Motor neuron (in vitro differentiated cells): ENCODE data around the gene ALKBH4. TPM values are rescaled to one million over a fixed set of nuclear protein-coding genes. Genes with fewer than 3 reads are reported as not detected.

Experiments
- ATAC-seq, 8 experiments: fragments of 200-7000 bp; cut with Tn5 transposase; replicated peaks in 6 of 8; 2 replicates each; pipeline ENCODE4 v1.8.0; 2021; ENCODE audit warnings: mild to moderate bottlenecking in 8 of 8, moderate library complexity in 8 of 8
- H3K27ac ChIP-seq, 2 donors: fragments of 250-450 bp; sonication (Bioruptor Pico); 2 replicates each; pipeline ENCODE4 v1.9.0; 2021; ENCODE audit warnings: antibody characterized with exemption in 2 of 2, mild to moderate bottlenecking in 2 of 2, moderate library complexity in 1 of 2
- H3K4me1 ChIP-seq, 2 donors: fragments of 250-450 bp; sonication (Bioruptor Pico); replicated peaks in 1 of 2; 2 replicates each; pipeline ENCODE4 v1.6.1; 2021; ENCODE audit warnings: antibody characterized with exemption in 2 of 2, mild to moderate bottlenecking in 2 of 2, moderate library complexity in 1 of 2
- H3K4me3 ChIP-seq, 5 donors: fragments of 250-450 bp; sonication (Bioruptor Pico); 2 replicates each; pipeline ENCODE4 v1.9.0; 2021; ENCODE audit warnings: antibody characterized with exemption in 5 of 5, mild to moderate bottlenecking in 5 of 5, moderate library complexity in 4 of 5
- WGBS, 10 experiments: fragments of 450-650 bp; shearing (Covaris generic); methylation state at CpG; one replicate each; pipeline ENCODE4 v1.0.0; 2022; 5-methylcytosine and 5-hydroxymethylcytosine counted together
- in situ Hi-C, 9 experiments: fragments of 400-800 bp; cut with MboI; loops; one replicate each; pipeline ENCODE4 v1.15.0; 2021; ENCODE audit warnings: low sequenced_read_pairs in 9 of 9, low pct_unique_long_range_greater_than_20kb in 2 of 9; ENCODE audit not compliant: unreplicated experiment in 9 of 9
- total RNA-seq, 8 experiments: library from RNA; unstranded; fragments of 300-600 nt; gene quantifications; 2 replicates each; pipeline versions ENCODE4 v1.2.3 to v1.2.4, GENCODE V29; 2022

The ALKBH4 gene
- total RNA-seq, 8 experiments from 2014 or later, result 6.9 to 16.7 (median 10.7) TPM

DNA sequence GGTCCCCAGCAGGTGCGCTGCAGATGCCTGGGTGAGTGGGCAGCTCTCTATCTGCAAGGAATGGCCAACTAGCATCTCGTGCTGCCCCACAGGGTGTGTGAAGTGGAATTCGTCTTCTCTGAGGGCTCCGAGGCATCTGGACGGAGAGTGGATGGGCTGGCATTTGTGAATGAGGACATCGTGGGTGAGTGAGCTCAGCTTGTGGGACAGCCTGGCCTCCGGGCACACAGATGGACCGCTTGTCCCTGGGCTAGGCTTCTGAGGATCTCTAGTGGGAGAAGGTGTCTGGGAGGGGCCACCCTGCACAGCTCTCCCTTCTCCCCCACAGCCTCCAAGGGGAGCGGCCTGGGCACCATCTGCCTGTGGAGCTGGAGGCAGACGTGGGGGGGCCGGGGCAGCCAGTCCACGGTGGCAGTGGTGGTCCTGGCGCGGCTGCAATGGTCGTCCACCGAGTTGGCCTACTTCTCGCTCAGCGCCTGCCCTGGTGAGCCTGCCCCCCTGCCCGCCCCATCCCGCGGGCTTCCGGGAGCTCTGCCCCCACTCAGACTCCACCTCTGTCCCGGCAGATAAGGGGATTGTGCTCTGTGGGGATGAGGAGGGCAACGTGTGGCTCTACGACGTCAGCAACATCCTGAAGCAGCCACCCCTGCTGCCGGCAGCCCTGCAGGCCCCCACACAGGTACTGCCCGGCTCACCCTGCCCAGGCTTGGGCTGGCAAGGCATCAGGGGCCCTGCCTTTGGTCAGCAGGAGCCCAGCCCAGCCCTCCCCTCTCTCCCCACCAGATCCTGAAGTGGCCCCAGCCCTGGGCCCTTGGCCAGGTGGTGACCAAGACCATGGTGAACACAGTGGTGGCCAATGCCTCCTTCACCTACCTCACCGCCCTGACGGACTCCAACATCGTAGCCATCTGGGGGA is 7.7 kb upstream of the ALKBH4 start:
- Histone ChIP-seq H3K4me1 (no peaks in the 10 kb centered on the region), H3K27ac (no peak overlapping the region), H3K4me3 (no peak overlapping the region)
- WGBS, 10 experiments, result 30 to 100% (median 100%) methylated on average over 1 to 4 of the region's 31 CpGs; no CpG with 5 or more reads in 4 of the 10 experiments
- peak in 4 of 8 experiments; percentile 7 to 17 (median 13) for ATAC-seq
- in situ Hi-C loops, result no loop called here

- Histone ChIP-seq H3K27ac (no peak overlapping the region), H3K4me3 (no peak overlapping the region), H3K4me1 (no peaks in the 10 kb centered on the region)
- WGBS, 10 experiments, result 80% methylated on average over 1 of the region's 6 CpGs; no CpG with 5 or more reads in 9 of the 10 experiments
- ATAC-seq, result no peak
- in situ Hi-C loops, result no loop called here
Observed at GRCh38 chr7:102471791-102472125, 7.1 kb upstream of the ALKBH4 start.

GRCh38 chr7:102469972-102470825 is 5.5 kb upstream of the ALKBH4 start:
- ATAC-seq, result peak in 2 of 8 experiments; percentile 8 to 58
- Histone ChIP-seq H3K27ac (no peak overlapping the region), H3K4me1 (peaks cover 0 to 5% of the 10 kb centered on the region in 2 donors), H3K4me3 (no peak overlapping the region)
- WGBS, 10 experiments, result 20 to 100% (median 76%) methylated on average over 1 to 11 of the region's 20 CpGs; no CpG with 5 or more reads in 4 of the 10 experiments
- in situ Hi-C loops, result no loop called here

- WGBS, 10 experiments, result 93 to 100% methylated on average over 1 to 3 of the region's 24 CpGs; no CpG with 5 or more reads in 8 of the 10 experiments
- peaks cover 0 to 5% of the 10 kb centered on the region in 2 donors for H3K4me1 ChIP-seq
- no peak overlapping the region for H3K27ac ChIP-seq
- ATAC-seq, result no peak
- H3K4me3 ChIP-seq, result no peak overlapping the region
- in situ Hi-C loops, result no loop called here
Observed at GRCh38 chr7:102469351-102469971, 4.8 kb upstream of the ALKBH4 start.

DNA sequence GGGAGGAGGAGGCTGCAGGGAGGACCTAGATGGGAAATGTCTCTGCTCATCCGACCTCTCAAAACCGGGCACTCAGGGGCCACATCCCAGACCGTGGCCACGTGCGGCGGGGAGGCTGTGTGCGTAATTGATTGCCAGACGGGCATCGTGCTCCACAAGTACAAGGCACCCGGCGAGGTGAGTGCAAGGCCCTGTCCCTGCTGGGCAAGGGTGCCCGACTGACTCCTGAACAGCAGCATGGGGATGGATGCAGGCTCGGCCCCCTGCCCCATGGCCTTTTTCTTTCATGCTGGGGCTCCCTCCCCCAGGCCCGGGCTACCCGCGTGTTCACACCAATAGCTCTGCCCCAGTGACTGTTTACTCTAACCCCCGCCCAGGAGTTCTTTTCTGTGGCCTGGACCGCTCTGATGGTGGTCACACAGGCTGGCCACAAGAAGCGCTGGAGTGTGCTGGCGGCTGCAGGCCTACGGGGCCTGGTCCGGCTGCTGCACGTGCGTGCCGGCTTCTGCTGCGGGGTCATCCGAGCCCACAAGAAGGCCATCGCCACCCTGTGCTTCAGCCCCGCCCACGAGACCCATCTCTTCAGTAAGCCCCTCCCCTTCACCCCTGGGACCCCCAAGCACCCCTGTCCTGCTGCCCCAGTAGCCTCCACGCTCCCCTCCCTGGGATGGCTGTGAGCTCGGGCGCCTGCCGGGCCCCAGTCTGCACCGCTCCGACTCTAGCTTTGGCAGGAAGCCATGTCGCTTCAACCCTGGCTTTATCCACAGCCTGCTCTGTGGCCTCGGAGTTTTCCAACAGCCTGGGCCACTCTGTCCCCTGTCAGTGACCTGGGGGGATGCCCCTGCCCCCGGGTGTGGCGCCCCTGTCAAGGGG is 4.1 kb upstream of the ALKBH4 start:
- H3K27ac ChIP-seq, result no peak overlapping the region
- 80% methylated on average over 3 of the region's 40 CpGs; no CpG with 5 or more reads in 9 of the 10 experiments for WGBS, 10 experiments
- H3K4me1 ChIP-seq, result peaks cover 2 to 8% of the 10 kb centered on the region in 2 donors

GRCh38 chr7:102467581-102468477 is 3.2 kb upstream of the ALKBH4 start:
- peaks cover 5 to 11% of the 10 kb centered on the region in 2 donors for H3K4me1 ChIP-seq
- no peak overlapping the region for H3K4me3 ChIP-seq
- ATAC-seq, result no peak
- WGBS, 10 experiments, result 55 to 100% (median 95%) methylated on average over 2 to 4 of the region's 24 CpGs; no CpG with 5 or more reads in 7 of the 10 experiments
- no peak overlapping the region for H3K27ac ChIP-seq
- in situ Hi-C loops, result no loop called here

More for the DNA sequence above, 4.1 kb upstream of the ALKBH4 start:
- in situ Hi-C loops, result no loop called here
- no peak overlapping the region for H3K4me3 ChIP-seq
- ATAC-seq, result no peak

DNA sequence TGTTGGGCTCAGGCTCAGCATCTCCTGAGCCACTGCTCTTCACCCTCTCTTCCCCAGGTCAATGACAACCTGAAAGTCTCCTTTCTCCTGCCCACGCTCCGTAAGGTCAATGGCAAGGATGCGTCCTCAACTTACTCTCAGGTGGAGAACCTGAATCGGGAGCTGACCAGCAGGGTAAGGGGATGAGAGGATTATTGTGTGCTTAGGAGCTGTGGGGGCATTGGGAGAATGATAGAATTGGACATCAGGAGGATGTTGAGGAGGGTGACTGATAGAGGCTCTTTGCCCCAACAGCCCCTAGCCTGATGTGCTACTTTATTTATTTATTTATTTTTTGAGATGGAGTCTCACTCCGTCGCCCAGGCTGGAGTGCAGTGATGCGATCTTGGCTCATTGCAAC is 1.4 kb upstream of the ALKBH4 start:
- in situ Hi-C loops, result no loop called here
- Histone ChIP-seq H3K4me3 (peak overlapping the region in 1 of 5 donors; percentile 91), H3K4me1 (peaks cover 5 to 11% of the 10 kb centered on the region in 2 donors), H3K27ac (no peak overlapping the region)
- 94 to 100% (median 98%) methylated on average over 3 to 4 of the region's 7 CpGs; no CpG with 5 or more reads in 6 of the 10 experiments for WGBS, 10 experiments
- ATAC-seq, result no peak

DNA sequence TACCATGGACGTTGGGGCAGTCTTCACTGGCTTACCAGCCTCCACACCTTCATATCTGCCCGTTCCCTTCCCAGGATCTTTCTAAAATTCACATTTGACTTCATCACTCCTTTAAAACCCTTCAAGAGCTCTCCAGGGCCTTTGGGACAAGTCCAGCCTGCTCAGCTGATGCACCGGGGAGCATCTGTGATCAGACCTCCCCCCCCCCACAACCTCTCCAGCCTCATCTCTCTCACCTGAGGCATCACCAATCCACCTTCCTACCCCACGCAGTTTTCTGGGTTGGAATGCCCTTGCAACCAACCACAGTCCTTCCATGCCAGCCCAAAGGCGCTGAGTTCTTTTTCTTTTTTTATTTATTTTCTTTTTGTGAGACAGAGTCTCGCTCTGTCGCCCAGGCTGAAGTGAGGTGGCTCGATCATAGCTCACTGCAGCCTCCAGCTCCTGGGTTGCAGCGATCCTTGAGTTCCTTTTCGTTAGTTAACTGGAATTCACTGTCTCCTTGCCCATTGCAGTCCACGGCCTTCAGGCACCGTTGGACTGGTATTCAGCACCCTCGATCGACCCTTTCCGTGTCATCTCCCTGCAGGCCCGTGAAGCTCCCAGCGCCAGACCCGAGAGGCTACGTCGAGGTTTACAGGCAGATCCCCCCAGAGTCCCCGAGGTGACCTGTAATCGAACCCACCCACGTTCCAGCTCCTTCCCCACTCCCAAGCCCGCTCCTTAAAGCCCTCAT is 654 bp downstream of the ALKBH4 start:
- Histone ChIP-seq H3K4me3 (peak overlapping the region; percentile 91 to 97 (median 92)), H3K4me1 (peaks cover 5 to 11% of the 10 kb centered on the region in 2 donors), H3K27ac (peak overlapping the region; percentile 66 to 85)
- peak; percentile 5 to 9 (median 6) for ATAC-seq
- 0 to 75% (median 17%) methylated on average over 1 to 12 of the region's 24 CpGs; no CpG with 5 or more reads in 2 of the 10 experiments for WGBS, 10 experiments
- in situ Hi-C loops, result no loop called here

GRCh38 chr7:102460467-102460866 is 4.2 kb downstream of the ALKBH4 start:
- in situ Hi-C loops, result no loop called here
- H3K4me3 ChIP-seq, result no peak overlapping the region

GRCh38 chr7:102459221-102459844 is 5.3 kb downstream of the ALKBH4 start:
- peak in 1 of 8 experiments; percentile 9 for ATAC-seq
- Histone ChIP-seq H3K4me1 (peaks cover 5% of the 10 kb centered on the region in 2 donors), H3K27ac (no peak overlapping the region), H3K4me3 (no peak overlapping the region)
- 93 to 100% (median 100%) methylated on average over 1 to 5 of the region's 24 CpGs; no CpG with 5 or more reads in 5 of the 10 experiments for WGBS, 10 experiments
- in situ Hi-C loops, result no loop called here

More at GRCh38 chr7:102460467-102460866, 4.2 kb downstream of the ALKBH4 start:
- 73 to 100% (median 88%) methylated on average over 2 to 5 of the region's 8 CpGs; no CpG with 5 or more reads in 5 of the 10 experiments for WGBS, 10 experiments
- no peak for ATAC-seq
- Histone ChIP-seq H3K27ac (no peak overlapping the region), H3K4me1 (peaks cover 5 to 6% of the 10 kb centered on the region in 2 donors)
